DMS79 (cell line): ENCODE measurements around the gene GBP4.
"Not testable (repeated sequence)": the region's sequence is repeated elsewhere in the genome, so short reads cannot be mapped to it uniquely, and the experiment has no call there.

Experiments used
- DNase-seq: peaks from one replicate; lab custom pipeline; 2025; lab: John Stamatoyannopoulos, UW

Gene GBP4, protein sequence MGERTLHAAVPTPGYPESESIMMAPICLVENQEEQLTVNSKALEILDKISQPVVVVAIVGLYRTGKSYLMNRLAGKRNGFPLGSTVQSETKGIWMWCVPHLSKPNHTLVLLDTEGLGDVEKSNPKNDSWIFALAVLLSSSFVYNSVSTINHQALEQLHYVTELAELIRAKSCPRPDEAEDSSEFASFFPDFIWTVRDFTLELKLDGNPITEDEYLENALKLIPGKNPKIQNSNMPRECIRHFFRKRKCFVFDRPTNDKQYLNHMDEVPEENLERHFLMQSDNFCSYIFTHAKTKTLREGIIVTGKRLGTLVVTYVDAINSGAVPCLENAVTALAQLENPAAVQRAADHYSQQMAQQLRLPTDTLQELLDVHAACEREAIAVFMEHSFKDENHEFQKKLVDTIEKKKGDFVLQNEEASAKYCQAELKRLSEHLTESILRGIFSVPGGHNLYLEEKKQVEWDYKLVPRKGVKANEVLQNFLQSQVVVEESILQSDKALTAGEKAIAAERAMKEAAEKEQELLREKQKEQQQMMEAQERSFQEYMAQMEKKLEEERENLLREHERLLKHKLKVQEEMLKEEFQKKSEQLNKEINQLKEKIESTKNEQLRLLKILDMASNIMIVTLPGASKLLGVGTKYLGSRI

DNA sequence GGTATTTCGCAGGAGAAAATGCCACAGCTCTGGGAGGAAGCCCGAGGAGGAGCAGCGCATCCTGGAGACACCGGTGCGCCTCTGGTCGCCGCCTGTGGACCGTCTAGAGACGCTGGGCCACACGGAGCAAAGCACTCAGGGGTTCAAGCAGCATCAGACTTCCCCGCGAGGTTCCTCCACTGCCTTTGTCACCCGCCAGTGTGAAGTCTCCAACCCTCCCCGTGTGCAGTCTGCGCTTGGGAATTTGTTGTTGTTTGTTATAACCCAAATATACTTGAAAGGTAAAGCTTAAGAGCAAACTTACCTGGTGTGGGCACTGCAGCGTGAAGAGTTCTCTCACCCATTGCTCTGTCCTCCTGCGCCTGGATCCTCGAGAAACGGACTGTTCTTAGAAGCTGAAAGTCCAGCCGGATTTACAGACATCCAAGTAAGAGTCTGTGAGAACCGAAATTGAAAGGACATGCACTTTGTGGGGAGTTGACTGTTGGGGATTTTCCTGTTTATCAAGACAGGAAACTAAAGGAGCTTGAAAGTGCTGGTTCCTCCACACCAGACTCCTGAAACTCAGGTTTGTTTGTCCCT lies at the start of gene GBP4:
GBP4 (minus strand) TSS at position 452 of the 582 bp plus-strand sequence; CDS start at position 344, 108 bp downstream.
- DNase-seq: no peak

DNA sequence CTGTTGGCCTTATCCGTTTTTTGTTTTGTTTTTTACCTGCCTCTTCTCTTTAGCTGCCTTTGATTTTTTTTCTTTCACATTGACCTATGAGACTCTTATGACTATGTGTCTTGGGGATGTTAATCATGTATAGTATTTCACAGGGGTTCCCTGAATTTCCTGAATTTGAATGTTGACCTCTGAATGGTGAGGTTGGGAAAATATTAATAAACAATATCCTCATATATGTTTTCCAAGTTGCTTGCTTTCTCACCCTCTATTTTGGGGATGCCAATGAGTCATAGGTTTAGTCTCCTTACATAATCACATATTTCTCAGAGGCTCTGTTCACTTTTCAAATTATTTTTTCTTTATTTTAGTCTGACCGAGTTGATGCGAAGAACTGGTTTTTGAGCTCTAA lies 44.3 kb upstream of the GBP4 start:
- DNase-seq: no peak

DNA sequence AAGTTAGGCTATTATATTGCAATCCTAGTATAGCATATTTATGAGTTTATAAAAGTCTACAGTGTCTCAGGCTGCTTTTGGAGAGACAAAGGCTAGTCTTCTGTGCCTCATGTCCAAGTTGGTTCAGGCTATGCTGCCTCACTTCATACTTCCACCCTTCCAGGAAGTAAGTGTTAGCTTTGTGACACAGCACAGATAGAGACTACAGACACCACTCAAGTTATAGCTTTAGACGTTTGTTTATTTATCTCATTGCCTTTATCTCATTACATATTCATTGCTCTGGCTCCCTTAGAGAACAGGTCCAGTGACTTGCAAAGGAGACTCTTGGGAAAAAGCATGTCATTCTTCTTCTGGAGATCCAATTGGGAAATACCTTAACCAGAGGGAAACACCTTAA lies 22.6 kb upstream of the GBP4 start:
- no peak for DNase-seq

DNA sequence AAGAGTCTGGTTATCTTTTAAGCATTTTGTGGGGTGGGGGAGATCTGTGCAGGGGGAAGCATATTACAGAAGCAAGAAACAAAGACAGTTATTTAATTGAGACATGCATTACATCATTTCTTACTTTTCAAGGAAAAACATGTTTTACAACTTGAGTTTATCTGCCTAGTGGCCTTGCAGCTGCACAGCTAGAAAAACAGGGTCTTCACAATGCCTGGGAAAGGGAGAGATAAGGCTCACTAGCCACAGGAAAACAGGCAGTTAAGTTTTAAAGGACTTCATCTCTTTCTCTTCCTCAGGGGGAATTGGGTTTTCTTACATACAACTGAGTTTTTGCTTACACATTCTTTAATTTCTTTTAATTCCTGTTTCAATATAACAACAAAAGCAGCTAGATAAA lies 21.1 kb upstream of the GBP4 start:
- not testable (repeated sequence) for DNase-seq

DNA sequence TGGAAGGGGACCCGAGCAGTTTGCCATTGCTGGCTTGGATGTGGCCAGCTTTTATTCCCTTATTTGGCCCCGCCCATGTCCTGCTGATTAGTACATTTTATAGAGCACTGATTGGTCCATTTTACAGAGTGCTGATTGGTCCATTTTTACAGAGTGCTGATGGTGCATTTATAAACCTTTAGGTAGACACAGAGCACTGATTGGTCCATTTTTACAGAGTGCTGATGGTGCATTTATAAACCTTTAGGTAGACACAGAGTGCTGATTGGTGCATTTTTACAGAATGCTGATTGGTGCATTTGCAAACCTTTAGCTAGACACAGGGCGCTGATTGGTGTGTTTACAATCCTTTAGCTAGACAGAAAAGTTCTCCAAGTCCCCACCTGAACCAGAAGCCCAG lies 20.2 kb upstream of the GBP4 start:
- DNase-seq: not testable (repeated sequence)

DNA sequence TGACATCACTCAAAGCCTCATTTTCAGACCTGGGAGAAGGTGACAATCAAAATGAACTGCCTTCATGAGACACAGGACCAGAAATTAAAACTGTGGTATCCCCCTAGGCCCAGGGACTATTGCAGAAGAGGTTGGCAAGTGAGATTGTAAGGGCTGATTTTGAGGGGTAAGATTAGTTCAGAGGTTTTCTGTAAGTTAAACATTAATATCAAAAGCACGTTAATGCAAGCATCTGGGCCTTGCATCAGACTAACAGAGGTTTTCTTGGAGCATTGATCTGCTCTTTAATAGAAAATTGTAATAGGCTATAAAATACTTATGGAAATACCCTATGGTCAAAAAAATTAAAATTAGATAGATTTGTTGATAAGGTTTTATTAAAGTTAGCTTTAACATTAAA lies 14.6 kb upstream of the GBP4 start:
- DNase-seq: no peak

DNA sequence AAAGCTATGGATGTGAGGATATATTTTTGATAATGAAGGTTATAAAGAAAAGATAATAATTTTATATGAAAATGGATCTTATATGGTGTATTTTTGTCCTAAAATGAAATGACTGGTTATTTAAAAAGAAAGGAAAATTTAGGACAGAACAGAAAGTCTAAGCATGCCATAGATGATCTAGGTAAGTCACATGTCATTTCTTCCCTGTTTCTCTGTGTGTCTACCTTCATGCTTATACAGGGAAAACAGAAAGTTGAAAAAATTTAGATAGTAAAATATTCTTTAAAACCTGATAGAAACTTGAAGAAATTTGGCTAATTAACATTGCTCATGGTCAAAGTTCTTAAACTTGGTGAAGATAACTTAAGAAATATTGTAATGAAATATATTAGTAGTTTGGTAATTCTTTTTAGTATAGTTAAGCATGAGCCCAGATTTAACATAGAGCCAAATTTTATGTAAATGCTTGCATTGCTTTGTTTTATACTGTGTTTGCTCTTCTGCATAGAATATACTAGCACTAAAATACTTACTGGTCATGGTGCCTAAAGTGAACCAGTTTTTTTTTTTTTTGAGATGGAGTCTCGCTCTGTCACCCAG lies 12.4 kb upstream of the GBP4 start:
- DNase-seq: no peak

DNA sequence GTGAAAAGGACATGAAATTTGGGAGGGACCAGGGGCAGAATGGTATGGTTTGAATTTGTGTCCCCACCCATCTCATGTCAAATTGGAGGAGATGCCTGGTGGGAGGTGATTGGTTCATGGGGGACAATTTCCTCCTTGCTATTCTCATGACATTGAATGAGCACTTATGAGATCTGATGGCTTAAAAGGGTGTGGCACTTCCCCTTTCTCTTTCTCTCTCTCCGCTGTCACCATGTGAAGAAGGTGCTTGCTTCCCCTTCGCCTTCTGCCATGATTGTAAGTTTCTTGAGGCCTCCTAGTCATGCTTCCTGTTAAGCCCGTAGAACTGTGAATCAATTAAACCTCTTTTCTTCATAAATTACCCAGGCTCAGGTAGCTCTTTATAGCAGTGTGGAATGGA lies 7.6 kb upstream of the GBP4 start:
- DNase-seq: no peak

DNA sequence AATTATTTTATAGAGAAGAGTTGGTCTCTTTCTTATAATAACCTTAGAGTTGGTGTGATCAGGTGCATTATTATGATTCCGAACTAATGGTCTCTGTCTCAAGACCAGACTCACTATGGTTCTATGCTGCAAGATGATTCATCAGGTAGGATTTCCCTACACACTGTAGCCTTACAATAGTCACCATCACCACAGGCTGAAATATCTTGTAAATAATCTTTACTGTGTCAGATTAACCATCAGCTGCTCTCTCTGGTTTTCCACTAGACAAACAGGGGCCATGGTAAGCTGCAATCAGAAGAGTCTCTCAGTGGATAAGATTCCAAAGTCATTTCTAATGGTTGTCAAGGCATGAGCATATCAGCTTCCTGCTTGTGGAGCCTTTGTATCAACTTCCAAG lies 4.4 kb upstream of the GBP4 start:
- no peak for DNase-seq

DNA sequence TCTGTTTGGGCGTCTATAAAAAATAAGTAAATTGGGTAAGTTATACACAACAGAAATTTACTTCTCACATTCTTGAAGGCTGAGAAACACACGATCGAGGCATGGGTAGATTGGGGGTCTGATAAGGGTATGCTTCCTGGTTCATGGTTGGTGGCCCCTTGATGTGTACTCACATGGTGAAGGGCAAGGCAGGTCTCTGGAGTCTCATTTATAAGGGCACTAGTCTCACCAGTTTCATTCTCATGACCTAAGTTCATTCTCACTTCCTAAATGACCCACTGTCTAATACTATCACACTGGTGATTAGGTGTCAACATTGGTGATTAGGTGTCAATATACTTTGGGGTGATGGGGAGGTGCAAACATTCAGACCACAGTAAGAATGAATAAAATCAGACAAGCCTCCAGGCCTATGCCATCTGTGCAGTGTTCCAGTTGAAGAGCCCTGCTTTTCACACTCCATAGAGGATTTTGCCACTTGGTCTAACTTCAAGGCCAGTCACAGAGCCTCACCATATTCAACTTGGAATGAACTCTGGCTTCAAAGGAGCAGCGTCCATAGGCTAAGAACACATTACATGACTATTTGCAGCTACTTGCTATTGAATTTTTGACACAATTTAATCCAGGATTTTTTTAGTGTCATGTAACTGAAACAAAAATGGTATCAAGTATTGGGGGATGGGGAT lies 2.5 kb upstream of the GBP4 start:
- no peak for DNase-seq

DNA sequence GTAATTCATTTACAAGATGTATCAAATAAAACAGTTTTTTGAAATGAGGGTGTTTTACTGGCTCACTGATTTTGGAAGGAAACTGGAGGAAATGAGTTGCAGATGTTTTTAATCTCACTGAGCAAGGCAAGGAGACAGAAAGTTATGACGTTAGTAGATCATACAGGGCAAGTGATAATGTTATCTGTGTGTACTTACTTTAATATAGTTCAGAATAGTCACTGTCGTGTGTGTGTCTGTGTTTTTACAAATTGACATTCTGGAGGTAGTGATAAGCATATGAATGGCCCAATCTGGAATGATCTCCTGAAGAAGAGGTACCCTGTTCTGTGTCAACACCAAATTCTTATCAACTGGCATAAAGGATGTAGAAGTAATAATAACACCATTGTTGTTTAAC lies 1.9 kb upstream of the GBP4 start:
- DNase-seq: no peak

DNA sequence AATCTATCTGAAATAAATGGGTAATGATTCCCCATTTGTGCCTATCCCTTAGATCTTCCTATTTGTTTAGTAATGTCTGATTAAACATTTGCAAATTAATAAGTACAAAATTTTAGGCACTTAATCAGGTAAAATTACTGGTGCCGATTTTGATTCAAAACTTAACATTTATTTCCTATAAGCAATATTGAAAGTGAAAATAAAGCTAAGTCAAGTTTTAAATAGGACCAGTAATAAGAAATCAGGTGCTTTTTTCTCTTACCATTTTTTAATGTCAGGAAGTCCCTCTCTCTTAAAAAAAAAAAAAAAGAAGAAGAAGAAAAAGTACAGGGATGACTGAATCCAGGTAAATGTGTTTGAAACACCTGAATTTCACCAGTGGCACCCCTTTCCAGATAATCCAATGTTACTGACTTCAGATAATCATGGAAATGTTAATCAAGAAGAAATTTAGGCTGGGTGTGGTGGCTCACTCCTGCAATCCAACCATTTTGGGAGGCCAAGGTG lies 836 bp upstream of the GBP4 start:
- DNase-seq: no peak

DNA sequence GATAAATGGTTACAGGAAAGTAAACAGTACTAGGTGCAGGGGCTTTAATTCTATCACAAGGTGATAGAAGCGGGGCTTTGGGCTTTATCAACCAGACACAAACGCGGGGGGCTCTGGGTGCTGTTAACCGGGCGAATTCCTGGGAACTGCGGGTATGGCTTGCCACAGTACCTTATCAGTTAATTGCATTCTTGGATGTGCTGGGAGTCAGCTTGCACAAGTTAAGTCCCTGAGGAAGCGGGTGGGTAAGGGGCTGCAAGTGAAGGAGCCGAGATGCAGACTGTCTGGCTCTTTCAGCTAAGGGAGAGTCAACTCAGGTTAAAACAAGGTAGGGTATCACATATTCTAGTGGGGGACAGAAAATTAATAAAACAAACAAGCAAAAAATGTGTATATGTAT lies 661 bp downstream of the GBP4 start:
- no peak for DNase-seq

DNA sequence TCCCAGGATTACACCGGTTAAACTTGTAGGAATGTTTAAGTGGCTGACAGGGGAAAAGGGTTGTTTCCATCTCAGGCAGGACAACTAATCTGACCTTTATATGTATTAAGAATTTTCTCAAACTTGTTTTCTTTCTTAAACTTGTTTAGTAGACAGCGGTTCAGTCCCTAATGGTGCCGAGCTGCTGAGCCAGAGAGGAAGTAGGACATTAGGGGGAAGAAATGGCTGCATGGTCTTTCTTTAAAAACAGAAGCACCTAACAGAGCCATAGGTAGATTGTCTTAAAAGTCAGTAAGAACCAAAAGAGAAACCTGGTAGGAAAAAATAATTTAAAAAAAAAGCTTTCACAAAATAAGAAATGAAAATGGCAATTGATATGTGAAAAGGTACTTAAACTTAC lies 3.3 kb downstream of the GBP4 start:
- no peak for DNase-seq

DNA sequence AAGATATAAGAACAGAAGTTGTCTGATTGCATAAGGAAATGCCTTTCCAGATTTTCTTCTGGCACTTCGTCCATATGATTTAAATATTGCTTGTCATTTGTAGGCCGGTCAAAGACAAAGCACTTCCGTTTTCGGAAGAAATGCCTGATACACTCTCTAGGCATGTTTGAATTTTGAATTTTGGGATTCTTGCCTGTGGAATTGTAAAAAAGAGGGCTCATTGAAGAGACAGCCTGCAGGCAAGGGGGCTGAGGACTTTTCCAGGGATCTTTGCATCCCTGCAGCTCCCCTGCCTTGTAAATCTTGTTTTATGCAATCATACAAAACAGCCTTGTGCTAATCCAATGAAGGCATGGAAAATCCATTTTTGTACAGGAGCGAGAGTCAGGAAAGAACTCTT lies 7.4 kb downstream of the GBP4 start:
- no peak for DNase-seq

DNA sequence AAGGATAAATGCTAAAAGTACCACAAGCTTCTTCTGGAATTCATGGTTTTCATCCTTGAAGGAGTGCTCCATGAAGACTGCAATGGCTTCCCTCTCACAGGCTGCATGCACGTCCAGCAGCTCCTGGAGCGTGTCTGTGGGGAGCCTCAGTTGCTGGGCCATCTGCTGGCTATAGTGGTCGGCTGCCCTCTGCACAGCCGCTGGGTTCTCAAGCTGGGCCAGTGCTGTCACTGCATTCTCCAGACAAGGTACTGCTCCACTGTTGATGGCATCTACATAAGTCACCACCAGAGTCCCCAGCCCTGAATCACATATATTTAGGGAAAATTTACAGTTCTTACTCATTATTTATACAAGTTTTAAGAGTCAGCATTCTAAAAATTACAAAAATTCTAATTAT lies 8.7 kb downstream of the GBP4 start:
- DNase-seq: no peak

DNA sequence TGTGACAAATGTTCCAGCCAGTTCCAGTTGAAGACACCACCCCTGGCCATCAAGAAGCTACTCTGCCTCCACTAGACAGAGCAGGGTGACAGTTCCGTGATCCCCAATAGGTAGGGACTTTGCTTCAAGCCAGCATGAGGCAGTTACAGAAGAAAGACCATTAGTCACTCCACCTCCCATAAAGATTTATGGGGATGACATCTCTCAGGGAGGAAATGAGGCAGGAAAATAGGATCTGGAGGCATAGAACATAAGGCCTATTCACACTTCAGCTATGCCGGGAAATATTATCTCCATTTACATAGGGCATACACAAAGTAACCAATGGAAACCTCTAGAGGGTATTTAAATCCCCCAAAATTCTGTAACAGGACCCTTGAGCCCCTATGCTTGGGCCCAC lies 19.4 kb downstream of the GBP4 start:
- DNase-seq: no peak

DNA sequence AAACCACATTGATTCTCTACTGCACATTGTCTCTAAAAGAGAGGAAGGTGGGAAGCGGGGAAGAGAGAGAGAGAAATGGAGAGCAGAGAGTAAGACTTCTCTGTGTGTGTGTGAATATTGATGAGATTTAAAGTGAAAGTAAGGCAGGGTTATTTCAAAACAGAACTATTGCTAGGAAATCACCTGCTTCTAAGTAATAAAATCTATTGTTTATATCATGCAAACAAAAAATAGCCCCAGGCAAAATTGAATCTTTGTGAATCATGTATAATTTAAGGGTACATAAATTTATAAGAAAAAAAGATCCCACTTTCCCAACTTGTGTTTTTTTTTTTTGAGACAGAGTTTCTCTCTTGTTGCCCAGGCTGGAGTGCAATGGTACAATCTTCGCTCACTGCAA lies 21.8 kb downstream of the GBP4 start:
- DNase-seq: no peak

DNA sequence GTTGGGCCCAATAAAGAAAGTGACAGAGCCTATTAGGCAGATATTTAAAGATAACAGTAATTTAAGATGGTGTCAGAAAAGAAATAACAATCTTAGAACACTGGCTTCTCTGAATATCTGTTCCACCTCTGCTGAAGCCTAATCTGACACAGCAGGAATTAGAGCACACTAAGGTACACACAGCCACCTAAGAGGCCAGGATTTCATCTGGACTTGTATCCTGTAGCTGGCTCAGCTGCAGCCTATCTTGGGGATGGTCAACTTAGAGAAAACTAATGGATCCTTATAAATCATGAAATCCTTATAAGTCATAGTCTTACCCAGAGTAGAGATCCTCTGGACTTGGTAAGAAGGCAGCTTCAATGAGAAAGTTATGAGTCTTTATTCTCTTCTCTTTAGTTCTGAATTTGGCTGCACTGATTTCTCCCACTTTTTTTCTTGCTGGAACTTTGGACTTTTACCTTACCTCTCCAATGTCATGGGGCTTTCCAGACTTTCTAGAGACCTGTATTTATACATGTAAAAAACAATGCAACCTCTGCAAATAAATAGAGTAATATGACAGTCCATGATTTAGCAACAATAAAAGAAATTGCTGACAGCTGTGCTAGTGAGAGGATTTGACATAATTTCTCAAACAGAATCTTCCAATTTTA lies 23.0 kb downstream of the GBP4 start, which contains the start of gene GBP7:
GBP7 (minus strand) TSS at position 403 of the 656 bp plus-strand sequence. CDS start 4,068 bp downstream, outside the sequence.
- no peak for DNase-seq

DNA sequence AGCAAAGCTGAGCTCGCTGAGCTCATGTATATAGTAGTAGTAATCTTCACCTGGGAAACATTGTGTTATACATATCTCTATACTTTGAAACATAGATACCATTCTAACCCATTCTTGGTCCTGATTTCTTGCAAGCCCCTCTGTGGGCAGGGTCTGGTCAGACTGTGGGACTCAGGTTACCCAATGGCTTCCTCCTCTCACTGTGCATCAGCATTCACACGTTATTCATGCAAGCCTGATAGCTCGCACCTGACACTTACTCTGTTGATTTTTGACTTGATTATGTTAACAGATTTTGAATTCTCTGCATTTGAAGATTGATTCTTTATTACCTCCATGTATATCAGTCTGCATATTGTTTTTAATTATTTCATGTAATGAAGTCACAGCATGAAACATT lies 24.3 kb downstream of the GBP4 start:
- no peak for DNase-seq

DNA sequence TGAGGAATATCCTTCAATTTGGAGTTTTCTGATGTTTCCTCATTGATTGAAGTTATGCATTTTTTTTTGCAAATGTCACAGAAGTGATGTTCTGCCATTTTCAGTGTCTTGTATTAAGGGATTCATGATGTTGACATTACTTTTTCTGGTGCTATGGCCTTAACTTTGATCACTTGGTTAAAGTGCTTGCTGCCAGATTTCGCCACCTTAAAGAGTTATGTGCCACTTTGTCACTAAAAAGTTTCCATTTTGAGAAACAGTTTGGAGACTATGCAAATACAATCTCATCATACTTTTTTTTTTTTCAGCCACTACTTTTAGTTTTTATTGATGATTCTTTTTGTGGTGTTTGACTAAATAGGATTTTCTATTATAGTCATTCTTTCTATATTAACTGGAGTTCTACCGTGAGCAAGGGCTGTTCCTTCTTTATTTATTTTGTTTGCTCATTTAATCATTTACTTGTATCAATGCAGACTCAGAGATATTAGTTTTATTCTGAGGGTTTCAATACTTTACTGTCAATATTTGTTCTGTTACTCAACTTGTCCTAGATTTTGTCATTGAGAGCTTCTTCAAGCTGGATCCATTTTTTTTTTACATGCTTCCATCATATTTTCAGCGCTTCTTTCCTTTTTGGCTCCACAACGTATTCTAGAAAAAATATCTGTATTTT lies 26.1 kb downstream of the GBP4 start:
- DNase-seq: no peak
